Cardiac muscle cell (in vitro differentiated cells and primary cell): ENCODE measurements around the gene PAX9. TPM values are rescaled to one million over a fixed set of nuclear protein-coding genes. Genes with fewer than 3 reads are reported as not detected.

Experiments used
- DNase-seq, 2 donors: peaks; one replicate each; pipeline versions ENCODE4 v3.0.0 to v3.0.0-alpha.2; 2010 to 2017; ENCODE audit warnings: low read depth in 1 of 2, low spot score in 1 of 2
- H3K27ac ChIP-seq: fragments of 200-600 bp; sonication (generic); 2 replicates; pipeline ENCODE4 v1.5.1; 2016
- H3K27me3 ChIP-seq: fragments of 200-600 bp; sonication (generic); 2 replicates; pipeline ENCODE4 v1.6.0; 2016; ENCODE audit warnings: control low read depth
- H3K36me3 ChIP-seq: fragments of 200-600 bp; sonication (generic); 2 replicates; pipeline ENCODE4 v1.5.1; 2016; ENCODE audit warnings: control low read depth
- H3K4me1 ChIP-seq: fragments of 200-600 bp; sonication (generic); 2 replicates; pipeline ENCODE4 v1.8.1; 2017; ENCODE audit warnings: low read depth, mild to moderate bottlenecking, mixed run types
- H3K4me3 ChIP-seq: fragments of 200-600 bp; sonication (generic); 2 replicates; pipeline ENCODE4 v1.5.1; 2016; ENCODE audit warnings: mild to moderate bottlenecking
- H3K9me3 ChIP-seq: fragments of 200-600 bp; sonication (generic); 2 replicates; pipeline ENCODE4 v1.5.1; 2017; ENCODE audit warnings: low read depth, mild to moderate bottlenecking, control low read depth
- CTCF ChIP-seq: IDR thresholded peaks from 2 replicates; pipeline ENCODE4 v1.5.1; 2012; ENCODE audit warnings: low read depth, mild to moderate bottlenecking, low read length
- polyA plus RNA-seq: library from polyadenylated mRNA; unstranded; fragments of >200 nt; fragmentation: Nextera tagmentation; extraction: Ambion mirVana; gene quantifications from 2 replicates; pipeline ENCODE4 v1.2.1, GENCODE V29; 2016
- total RNA-seq: library from RNA; depleted of rRNA; stranded (reverse); fragments of >200 nt; gene quantifications from 2 replicates; pipeline ENCODE4 v1.2.3, GENCODE V29; 2016

The PAX9 gene
- total and polyA plus RNA-seq, 2 experiments from 2014 or later: 0.32 TPM; not detected in 1

GRCh38 chr14:36625014-36625413 lies 36.6 kb upstream of the PAX9 start:
- Histone ChIP-seq H3K27me3 (no peaks in the 10 kb centered on the region), H3K4me3 (no peak overlapping the region), H3K27ac (no peak overlapping the region), H3K4me1 (no peaks in the 10 kb centered on the region), H3K36me3 (no peaks in the 10 kb centered on the region), H3K9me3 (no peaks in the 10 kb centered on the region)
- no peak for TF ChIP-seq CTCF
- no peak for DNase-seq

GRCh38 chr14:36625436-36625835 lies 36.2 kb upstream of the PAX9 start:
- no peak for DNase-seq
- no peaks in the 10 kb centered on the region for H3K27me3 ChIP-seq
- no peak overlapping the region for H3K4me3 ChIP-seq
- H3K36me3 ChIP-seq: no peaks in the 10 kb centered on the region
- TF ChIP-seq CTCF: no peak
- no peaks in the 10 kb centered on the region for H3K9me3 ChIP-seq
- no peaks in the 10 kb centered on the region for H3K4me1 ChIP-seq
- no peak overlapping the region for H3K27ac ChIP-seq

GRCh38 chr14:36626151-36626550 lies 35.5 kb upstream of the PAX9 start:
- Histone ChIP-seq H3K36me3 (no peaks in the 10 kb centered on the region), H3K9me3 (no peaks in the 10 kb centered on the region), H3K27me3 (no peaks in the 10 kb centered on the region), H3K27ac (no peak overlapping the region), H3K4me3 (no peak overlapping the region), H3K4me1 (no peaks in the 10 kb centered on the region)
- no peak for TF ChIP-seq CTCF
- DNase-seq: no peak

GRCh38 chr14:36627981-36628380 lies 33.7 kb upstream of the PAX9 start:
- DNase-seq: no peak
- Histone ChIP-seq H3K27me3 (no peaks in the 10 kb centered on the region), H3K4me3 (no peak overlapping the region), H3K9me3 (no peaks in the 10 kb centered on the region), H3K27ac (no peak overlapping the region), H3K4me1 (no peaks in the 10 kb centered on the region), H3K36me3 (no peaks in the 10 kb centered on the region)
- no peak for TF ChIP-seq CTCF

GRCh38 chr14:36633580-36633979 lies 28.1 kb upstream of the PAX9 start:
- DNase-seq: no peak
- Histone ChIP-seq H3K4me1 (no peaks in the 10 kb centered on the region), H3K9me3 (no peaks in the 10 kb centered on the region), H3K27me3 (no peaks in the 10 kb centered on the region), H3K27ac (no peak overlapping the region), H3K4me3 (no peak overlapping the region), H3K36me3 (no peaks in the 10 kb centered on the region)
- TF ChIP-seq CTCF: no peak
